Measurements from ENCODE around the gene TOMM5. TPM values are rescaled to one million over a fixed set of nuclear protein-coding genes. Genes with fewer than 3 reads are reported as not detected.

Gene TOMM5
- 242 TPM for polyA plus RNA-seq (2012; ENCODE audit: low read depth, missing spikeins)

DNA sequence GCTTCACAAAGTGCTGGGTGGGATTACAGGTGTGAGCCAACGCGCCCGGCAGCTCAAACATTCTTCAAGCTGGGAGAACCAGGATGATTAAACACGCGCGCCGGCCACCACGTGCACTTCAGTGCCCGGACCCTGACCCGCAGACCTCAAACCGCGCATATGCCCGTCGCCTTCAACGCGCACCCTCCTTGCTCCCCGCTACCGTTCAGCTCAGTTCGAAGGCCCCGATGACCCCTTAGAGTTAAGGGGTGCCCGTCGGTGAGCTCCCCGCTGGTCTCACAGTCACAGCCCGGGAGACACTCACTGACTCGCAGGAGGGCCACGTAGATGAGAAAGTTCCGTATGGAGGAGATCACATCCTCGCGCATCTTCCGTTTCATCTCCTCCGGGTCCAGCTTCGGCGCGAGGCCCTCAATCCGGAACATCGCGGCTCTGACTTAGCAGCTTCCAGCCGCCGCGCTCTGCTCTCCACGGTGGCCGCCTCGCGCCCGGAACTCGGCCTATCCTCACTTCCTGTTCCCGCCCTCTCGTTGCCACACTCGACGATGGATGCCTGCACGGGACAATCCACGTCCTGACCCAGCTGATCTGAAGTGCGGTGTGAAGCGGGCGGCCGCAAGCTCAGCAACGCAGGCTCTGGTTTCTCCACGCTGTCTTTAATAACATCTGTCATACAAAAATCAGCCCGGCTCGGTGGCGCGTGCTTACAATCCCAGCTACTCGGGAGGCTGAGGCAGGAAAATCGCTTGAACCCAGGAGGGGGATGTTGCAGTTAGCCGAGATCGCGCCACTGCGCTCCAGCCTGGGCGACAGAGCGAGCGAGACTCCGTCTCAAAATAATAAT is at the start of gene TOMM5:
Gene TOMM5 (minus strand): TSS at position 490 of the 844 bp plus-strand sequence. CDS start 65 bp downstream, at position 425.
- peak; percentile 69 for DNase-seq (ENCODE audit: insufficient read length, low spot score)
- TF ChIP-seq POLR2AphosphoS5 (IDR thresholded peaks at IDR 0.05; ENCODE audit: low read depth, low read length) (peak; percentile 98), TAF1 (IDR thresholded peaks at IDR 0.05; ENCODE audit: low read depth, low read length) (peak; percentile 92), POLR2A (IDR thresholded peaks at IDR 0.05; ENCODE audit: low read depth, low read length) (peak; percentile 98), SPI1 (IDR thresholded peaks at IDR 0.05; ENCODE audit: low read depth, low read length) (peak; percentile 74), POU2F2 (IDR thresholded peaks at IDR 0.05; ENCODE audit: low read depth, low read length) (peak; percentile 84), PAX5 (IDR thresholded peaks at IDR 0.05; ENCODE audit: insufficient read depth, low read length, severe bottlenecking) (peak; percentile 66)
- FAIRE-seq, result peak; percentile 99

GRCh38 chr9:37641331-37641730 is 48.9 kb upstream of the TOMM5 start:
- FAIRE-seq, result no peak
- TF ChIP-seq PAX5 (IDR thresholded peaks at IDR 0.05; ENCODE audit: insufficient read depth, low read length, severe bottlenecking), result no peak
- TF ChIP-seq SPI1 (IDR thresholded peaks at IDR 0.05; ENCODE audit: low read depth, low read length), result no peak
- no peak for TF ChIP-seq POLR2AphosphoS5 (IDR thresholded peaks at IDR 0.05; ENCODE audit: low read depth, low read length)
- no peak for TF ChIP-seq TAF1 (IDR thresholded peaks at IDR 0.05; ENCODE audit: low read depth, low read length)
- no peak for TF ChIP-seq POU2F2 (IDR thresholded peaks at IDR 0.05; ENCODE audit: low read depth, low read length)
- no peak for TF ChIP-seq POLR2A (IDR thresholded peaks at IDR 0.05; ENCODE audit: low read depth, low read length)

DNA sequence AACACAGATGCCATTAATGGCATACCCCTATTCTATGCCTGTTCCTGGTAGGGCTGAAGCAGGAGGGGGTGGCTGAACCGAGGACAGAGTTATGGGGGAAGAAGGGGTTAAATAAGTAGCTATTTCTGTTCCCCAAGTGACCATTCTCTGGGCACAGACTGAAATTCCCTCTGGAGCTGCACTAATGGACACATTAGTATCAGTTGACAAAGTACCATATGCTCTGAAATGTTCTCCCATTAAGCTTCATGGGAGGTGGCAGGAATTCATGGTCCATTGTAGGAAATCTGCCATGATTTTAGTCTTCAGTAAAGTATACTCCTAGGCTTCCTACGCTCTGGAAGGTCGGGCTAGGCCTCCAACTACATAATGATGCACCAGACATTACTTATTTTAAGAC is 47.8 kb upstream of the TOMM5 start:
- no peak for TF ChIP-seq TAF1 (IDR thresholded peaks at IDR 0.05; ENCODE audit: low read depth, low read length)
- TF ChIP-seq POLR2A (IDR thresholded peaks at IDR 0.05; ENCODE audit: low read depth, low read length), result no peak
- no peak for TF ChIP-seq SPI1 (IDR thresholded peaks at IDR 0.05; ENCODE audit: low read depth, low read length)
- TF ChIP-seq POU2F2 (IDR thresholded peaks at IDR 0.05; ENCODE audit: low read depth, low read length), result no peak
- TF ChIP-seq PAX5 (IDR thresholded peaks at IDR 0.05; ENCODE audit: insufficient read depth, low read length, severe bottlenecking), result no peak
- no peak for TF ChIP-seq POLR2AphosphoS5 (IDR thresholded peaks at IDR 0.05; ENCODE audit: low read depth, low read length)
- FAIRE-seq (no peak), DNase-seq (ENCODE audit: insufficient read length, low spot score) (no peak)

More at GRCh38 chr9:37641331-37641730, 48.9 kb upstream of the TOMM5 start:
- no peak for DNase-seq (ENCODE audit: insufficient read length, low spot score)

GRCh38 chr9:37639841-37640240 is 47.4 kb upstream of the TOMM5 start:
- no peak for TF ChIP-seq POU2F2 (IDR thresholded peaks at IDR 0.05; ENCODE audit: low read depth, low read length)
- no peak for TF ChIP-seq POLR2AphosphoS5 (IDR thresholded peaks at IDR 0.05; ENCODE audit: low read depth, low read length)
- no peak for TF ChIP-seq POLR2A (IDR thresholded peaks at IDR 0.05; ENCODE audit: low read depth, low read length)
- no peak for TF ChIP-seq TAF1 (IDR thresholded peaks at IDR 0.05; ENCODE audit: low read depth, low read length)
- no peak for TF ChIP-seq PAX5 (IDR thresholded peaks at IDR 0.05; ENCODE audit: insufficient read depth, low read length, severe bottlenecking)
- TF ChIP-seq SPI1 (IDR thresholded peaks at IDR 0.05; ENCODE audit: low read depth, low read length), result no peak
- DNase-seq (ENCODE audit: insufficient read length, low spot score) (no peak), FAIRE-seq (no peak)

GRCh38 chr9:37639109-37639762 is 46.8 kb upstream of the TOMM5 start:
- FAIRE-seq (no peak), DNase-seq (ENCODE audit: insufficient read length, low spot score) (no peak)
- TF ChIP-seq PAX5 (IDR thresholded peaks at IDR 0.05; ENCODE audit: insufficient read depth, low read length, severe bottlenecking) (no peak), TAF1 (IDR thresholded peaks at IDR 0.05; ENCODE audit: low read depth, low read length) (no peak), POLR2A (IDR thresholded peaks at IDR 0.05; ENCODE audit: low read depth, low read length) (no peak), POU2F2 (IDR thresholded peaks at IDR 0.05; ENCODE audit: low read depth, low read length) (no peak), SPI1 (IDR thresholded peaks at IDR 0.05; ENCODE audit: low read depth, low read length) (no peak), POLR2AphosphoS5 (IDR thresholded peaks at IDR 0.05; ENCODE audit: low read depth, low read length) (no peak)

GRCh38 chr9:37636511-37637448 is 44.4 kb upstream of the TOMM5 start:
- TF ChIP-seq TAF1 (IDR thresholded peaks at IDR 0.05; ENCODE audit: low read depth, low read length), result no peak
- TF ChIP-seq PAX5 (IDR thresholded peaks at IDR 0.05; ENCODE audit: insufficient read depth, low read length, severe bottlenecking), result no peak
- TF ChIP-seq POU2F2 (IDR thresholded peaks at IDR 0.05; ENCODE audit: low read depth, low read length), result no peak
- no peak for TF ChIP-seq POLR2A (IDR thresholded peaks at IDR 0.05; ENCODE audit: low read depth, low read length)
- no peak for TF ChIP-seq POLR2AphosphoS5 (IDR thresholded peaks at IDR 0.05; ENCODE audit: low read depth, low read length)
- TF ChIP-seq SPI1 (IDR thresholded peaks at IDR 0.05; ENCODE audit: low read depth, low read length), result no peak
- no peak for FAIRE-seq
- DNase-seq (ENCODE audit: insufficient read length, low spot score), result no peak

DNA sequence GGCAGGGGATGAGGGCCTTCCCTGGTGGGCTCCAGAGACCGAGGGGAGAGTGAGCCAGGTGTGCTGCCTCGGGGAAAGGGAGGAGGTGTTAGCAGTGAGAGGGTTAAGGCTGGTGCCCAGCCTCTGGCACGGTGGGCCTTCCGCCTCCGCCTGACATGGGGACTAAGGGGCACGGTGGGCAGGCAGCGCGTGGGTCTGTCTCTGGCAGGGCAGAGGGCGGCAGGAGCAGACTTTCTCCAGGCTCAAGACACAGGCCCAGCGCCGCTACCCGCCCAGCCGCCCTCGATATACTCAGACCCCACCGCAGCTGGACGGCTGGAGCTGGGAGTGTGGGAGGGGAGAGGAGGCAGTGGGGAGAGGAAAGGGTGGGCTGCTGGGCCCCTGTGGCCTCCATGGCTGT is 43.4 kb upstream of the TOMM5 start:
- DNase-seq (ENCODE audit: insufficient read length, low spot score), result no peak
- FAIRE-seq, result no peak
- TF ChIP-seq POLR2A (IDR thresholded peaks at IDR 0.05; ENCODE audit: low read depth, low read length) (no peak), SPI1 (IDR thresholded peaks at IDR 0.05; ENCODE audit: low read depth, low read length) (no peak), POU2F2 (IDR thresholded peaks at IDR 0.05; ENCODE audit: low read depth, low read length) (no peak), TAF1 (IDR thresholded peaks at IDR 0.05; ENCODE audit: low read depth, low read length) (no peak), POLR2AphosphoS5 (IDR thresholded peaks at IDR 0.05; ENCODE audit: low read depth, low read length) (no peak), PAX5 (IDR thresholded peaks at IDR 0.05; ENCODE audit: insufficient read depth, low read length, severe bottlenecking) (no peak)

GRCh38 chr9:37632479-37632878 is 40.1 kb upstream of the TOMM5 start:
- FAIRE-seq, result no peak
- TF ChIP-seq SPI1 (IDR thresholded peaks at IDR 0.05; ENCODE audit: low read depth, low read length) (no peak), PAX5 (IDR thresholded peaks at IDR 0.05; ENCODE audit: insufficient read depth, low read length, severe bottlenecking) (no peak)
- no peak for DNase-seq (ENCODE audit: insufficient read length, low spot score)
